ENCODE data around the gene EVI2B. TPM values are rescaled to one million over a fixed set of nuclear protein-coding genes. Genes with fewer than 3 reads are reported as not detected.

Gene EVI2B
- total and polyA plus RNA-seq, 12 donors, result 0.77 to 14.2 (median 1.8) TPM

GRCh38 chr17:31297090-31297489 is 16.8 kb downstream of the EVI2B start, which contains the start of gene OMG:
Gene OMG (minus strand): TSS chr17:31297239. CDS start chr17:31296331, 908 bp downstream.
- WGBS, 2 donors, result 84 to 89% methylated on average over 7 of the region's 7 CpGs
- Histone ChIP-seq H3K4me1 (peaks cover 0 to 4% (median 0%) of the 10 kb centered on the region in 9 donors), H3K27ac (no peak within 1 kb of the TSS), H3K27me3 (no peaks in the 10 kb centered on the region), H3K4me3 (no peak within 1 kb of the TSS), H3K36me3 (peaks cover 0 to 28% (median 0%) of the 10 kb centered on the region in 9 donors), H3K9me3 (no peaks in the 10 kb centered on the region)
- no peak for TF ChIP-seq CTCF (IDR thresholded peaks at IDR 0.05)
- ATAC-seq (no peak), DNase-seq (no peak)
- intact Hi-C loops (cut with DNase I), result no loop called here

GRCh38 chr17:31296142-31296541 is 17.7 kb downstream of the EVI2B start:
- no peak overlapping the region for H3K27ac ChIP-seq
- TF ChIP-seq CTCF (IDR thresholded peaks at IDR 0.05), result no peak
- H3K4me1 ChIP-seq, result peaks cover 0 to 4% (median 0%) of the 10 kb centered on the region in 9 donors
- peaks cover 0 to 36% (median 0%) of the 10 kb centered on the region in 9 donors for H3K36me3 ChIP-seq
- DNase-seq (no peak), ATAC-seq (no peak)
- no peaks in the 10 kb centered on the region for H3K9me3 ChIP-seq
- WGBS, 2 donors, result 86 to 89% methylated on average over 2 of the region's 2 CpGs
- H3K4me3 ChIP-seq, result no peak overlapping the region
- H3K27me3 ChIP-seq, result no peaks in the 10 kb centered on the region
- intact Hi-C loops (cut with DNase I), result no loop called here

- Histone ChIP-seq H3K9me3 (no peaks in the 10 kb centered on the region), H3K4me3 (no peak overlapping the region), H3K36me3 (peaks cover 0 to 41% (median 0%) of the 10 kb centered on the region in 9 donors), H3K27ac (no peak overlapping the region), H3K4me1 (peaks cover 0 to 4% (median 0%) of the 10 kb centered on the region in 9 donors), H3K27me3 (no peaks in the 10 kb centered on the region)
- intact Hi-C loops (cut with DNase I), result no loop called here
- TF ChIP-seq CTCF (IDR thresholded peaks at IDR 0.05), result no peak
- no peak for ATAC-seq
- no peak for DNase-seq
- 97 to 98% methylated on average over 1 of the region's 1 CpG for WGBS, 2 donors
These were observed 18.4 kb downstream of the EVI2B start for GRCh38 chr17:31295489-31295871.

- no peak for TF ChIP-seq CTCF (IDR thresholded peaks at IDR 0.05)
- peaks cover 0 to 45% (median 0%) of the 10 kb centered on the region in 9 donors for H3K36me3 ChIP-seq
These were observed 18.9 kb downstream of the EVI2B start for GRCh38 chr17:31294820-31295488.

More at GRCh38 chr17:31294820-31295488, 18.9 kb downstream of the EVI2B start:
- H3K9me3 ChIP-seq, result no peaks in the 10 kb centered on the region
- no peak overlapping the region for H3K27ac ChIP-seq
- 89% methylated on average over 3 of the region's 3 CpGs for WGBS, 2 donors
- intact Hi-C loops (cut with DNase I), result no loop called here
- DNase-seq, result no peak
- peaks cover 0 to 9% (median 0%) of the 10 kb centered on the region in 9 donors for H3K4me1 ChIP-seq
- no peaks in the 10 kb centered on the region for H3K27me3 ChIP-seq
- no peak overlapping the region for H3K4me3 ChIP-seq
- ATAC-seq, result no peak

All from heart right ventricle (tissue), 16 donors.